Right lobe of liver (tissue), 6 donors: Measurements from ENCODE around the gene AIF1L. TPM values are rescaled to one million over a fixed set of nuclear protein-coding genes. Genes with fewer than 3 reads are reported as not detected.

ENCODE experiments used
- ATAC-seq, 4 donors: fragments of 200-7000 bp; cut with Tn5 transposase; one replicate each; pipeline ENCODE4 v1.9.1; 2020; ENCODE audit warnings: mild to moderate bottlenecking in 4 of 4, moderate library complexity in 4 of 4
- DNase-seq, 3 donors: peaks; one replicate each; pipeline ENCODE4 v3.0.0-alpha.2; 2020
- H3K27ac ChIP-seq, 3 donors: fragments of 200-600 bp; one replicate each; pipeline ENCODE4 v1.8.0; 2022
- H3K27me3 ChIP-seq, 2 donors: fragments of 200-600 bp; one replicate each; pipeline ENCODE4 v1.8.0; 2022
- H3K36me3 ChIP-seq, 4 donors: fragments of 200-600 bp; sonication (generic) in 1 of 4; one replicate each; pipeline versions ENCODE4 v1.5.1 to v1.8.0; 2017 to 2022; ENCODE audit warnings: control low read depth in 1 of 4
- H3K4me1 ChIP-seq, 4 donors: fragments of 200-600 bp; sonication (generic) in 1 of 4; one replicate each; pipeline versions ENCODE4 v1.5.1 to v1.8.0; 2017 to 2022; ENCODE audit warnings: control low read depth in 1 of 4
- H3K4me3 ChIP-seq, 3 donors: fragments of 200-600 bp; one replicate each; pipeline ENCODE4 v1.8.0; 2022
- H3K9me3 ChIP-seq, 4 donors: fragments of 200-600 bp; sonication (generic) in 1 of 4; one replicate each; pipeline versions ENCODE4 v1.5.1 to v1.8.0; 2017 to 2022; ENCODE audit warnings: control low read depth in 1 of 4
- CTCF ChIP-seq, 4 donors: fragments of 200-600 bp in 3 of 4; fragments of 450-650 bp in 1 of 4; IDR thresholded peaks; one replicate each; pipeline versions ENCODE4 v1.5.1 to v1.8.0; 2016 to 2022; ENCODE audit warnings: antibody characterized with exemption in 4 of 4, mild to moderate bottlenecking in 2 of 4
- POLR2A ChIP-seq: fragments of 450-650 bp; IDR thresholded peaks from one replicate; pipeline ENCODE4 v1.6.1; 2017; ENCODE audit warnings: antibody characterized with exemption, mild to moderate bottlenecking
- WGBS: methylation state at CpG from one replicate; pipeline ENCODE4 v1.1.6; 2018; ENCODE audit warnings: low coverage, low lambda C conversion rate; ENCODE audit not compliant: insufficient coverage; ENCODE audit errors: missing lambda C conversion rate; 5-methylcytosine and 5-hydroxymethylcytosine counted together
- intact Hi-C, 2 donors: fragments of 100-400 bp; cut with DNase I; formaldehyde crosslinking; loops; one replicate each; pipeline versions ENCODE4 v1.11.2 to v1.14.1; 2022
- total RNA-seq, 6 experiments: library from RNA; depleted of rRNA in 2 of 6; stranded (reverse); fragments of >200 nt in 2 of 6; fragmentation: NEBNext Ultra II Directional in 3 of 6; extraction: Animal tissue kit (Norgen Biotek cat#: 25700) in 3 of 6; gene quantifications; one replicate each; pipeline versions ENCODE4 v1.1.0 to v1.2.4, GENCODE V29; 2016 to 2023
- donor health status: DM: no; HTN: yes; CAD: no.
- donor health status: DM: no; HTN: no; CAD: no.
- donor health status: DM: no; HTN: no; CAD: no.
- donor health status: DM: no; HTN: yes; CAD: no.
- donor health status: DM: no; HTN: yes; CAD: no.

Gene AIF1L
- total RNA-seq, 6 experiments from 2014 or later = 0.33 to 1.4 (median 0.49) TPM

- TF ChIP-seq CTCF (IDR thresholded peaks at IDR 0.05) (no peak), POLR2A (peak; percentile 78)
- intact Hi-C loops = no loop called here
- peak; percentile 99 for DNase-seq
- peak; percentile 98 to 99 (median 98) for ATAC-seq
- under 1% methylated on average over 31 of the region's 61 CpGs for WGBS
- peak within 1 kb of the TSS; percentile 86 to 94 (median 93) for H3K4me3 ChIP-seq
- peaks cover 0 to 33% (median 12%) of the 10 kb centered on the region in 4 donors for H3K36me3 ChIP-seq
- peaks cover 0 to 17% (median 4%) of the 10 kb centered on the region in 4 donors for H3K4me1 ChIP-seq
- H3K27me3 ChIP-seq = no peaks in the 10 kb centered on the region
- no peaks in the 10 kb centered on the region for H3K9me3 ChIP-seq
- H3K27ac ChIP-seq = peak within 1 kb of the TSS; percentile 57 to 75 (median 72)
These were observed 29.1 kb downstream of the AIF1L start, which contains the start of gene NUP214 for GRCh38 chr9:131125288-131126058. TSS of gene NUP214 (plus strand) at chr9:131125586. CDS start at chr9:131125705, 119 bp downstream.

GRCh38 chr9:131126059-131126426 is 29.7 kb downstream of the AIF1L start:
- H3K9me3 ChIP-seq = no peaks in the 10 kb centered on the region
- peak; percentile 19 to 53 (median 40) for ATAC-seq
- no peak for TF ChIP-seq CTCF (IDR thresholded peaks at IDR 0.05)
- no peak for TF ChIP-seq POLR2A

GRCh38 chr9:131129183-131129582 is 32.9 kb downstream of the AIF1L start:
- H3K4me3 ChIP-seq = no peak overlapping the region
- ATAC-seq = no peak
- 81% methylated on average over 3 of the region's 3 CpGs for WGBS
- H3K9me3 ChIP-seq = no peaks in the 10 kb centered on the region
- H3K27me3 ChIP-seq = no peaks in the 10 kb centered on the region
- intact Hi-C loops = no loop called here
- no peak overlapping the region for H3K27ac ChIP-seq
- DNase-seq = no peak
- H3K4me1 ChIP-seq = peaks cover 0 to 17% (median 4%) of the 10 kb centered on the region in 4 donors
- TF ChIP-seq POLR2A (no peak), CTCF (IDR thresholded peaks at IDR 0.05) (no peak)
- peaks cover 0 to 70% (median 28%) of the 10 kb centered on the region in 4 donors for H3K36me3 ChIP-seq

More at GRCh38 chr9:131126059-131126426, 29.7 kb downstream of the AIF1L start:
- peaks cover 0 to 17% (median 4%) of the 10 kb centered on the region in 4 donors for H3K4me1 ChIP-seq
- H3K27ac ChIP-seq = peak overlapping the region; percentile 57 to 75 (median 72)
- 0% methylated on average over 7 of the region's 11 CpGs for WGBS
- no peaks in the 10 kb centered on the region for H3K27me3 ChIP-seq
- intact Hi-C loops = no loop called here
- no peak for DNase-seq
- peaks cover 0 to 39% (median 13%) of the 10 kb centered on the region in 4 donors for H3K36me3 ChIP-seq
- H3K4me3 ChIP-seq = peak overlapping the region; percentile 86 to 94 (median 93)

- no peak overlapping the region for H3K27ac ChIP-seq
- no peak for ATAC-seq
- no peak for DNase-seq
- no peak overlapping the region for H3K4me3 ChIP-seq
- H3K9me3 ChIP-seq = no peaks in the 10 kb centered on the region
- intact Hi-C loops = no loop called here
- no peak for TF ChIP-seq CTCF (IDR thresholded peaks at IDR 0.05)
- no peak for TF ChIP-seq POLR2A
- no peaks in the 10 kb centered on the region for H3K27me3 ChIP-seq
- H3K36me3 ChIP-seq = peaks cover 5 to 88% (median 38%) of the 10 kb centered on the region in 4 donors
- 100% methylated on average over 1 of the region's 2 CpGs for WGBS
- H3K4me1 ChIP-seq = no peaks in the 10 kb centered on the region
These were observed 42.3 kb downstream of the AIF1L start for GRCh38 chr9:131138676-131139075.
